ENCODE results near the gene AKAP13.

DNA sequence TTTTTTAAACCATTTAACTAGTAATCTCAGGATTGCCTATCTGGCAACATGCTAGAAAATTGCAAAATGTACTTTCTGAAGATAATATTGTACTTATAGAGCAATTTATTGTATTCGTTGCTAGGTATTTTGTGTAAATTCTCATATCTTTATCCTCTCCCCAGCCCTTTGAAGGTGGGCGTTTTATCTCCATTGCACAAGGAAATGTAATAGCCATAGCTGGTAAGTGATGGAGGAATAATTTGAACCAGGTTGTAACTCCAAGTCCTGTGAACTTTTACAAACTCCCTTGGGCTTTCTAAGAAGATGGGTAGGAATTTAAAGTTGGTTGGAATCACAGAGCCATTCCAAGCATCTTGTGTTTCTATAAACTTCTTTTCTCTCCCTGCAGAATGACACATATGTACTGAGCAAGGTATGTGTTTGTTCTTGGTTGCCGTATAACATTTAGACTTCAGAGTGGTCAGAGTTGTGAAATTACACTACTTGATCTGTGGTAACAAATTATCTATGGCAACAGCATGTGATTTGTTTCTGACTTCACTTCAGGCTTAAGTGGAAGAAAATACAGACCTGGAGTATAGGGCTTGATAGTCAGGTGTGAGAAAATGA is 170.9 kb downstream of the AKAP13 start:
- TF ChIP-seq, protein P1, sequence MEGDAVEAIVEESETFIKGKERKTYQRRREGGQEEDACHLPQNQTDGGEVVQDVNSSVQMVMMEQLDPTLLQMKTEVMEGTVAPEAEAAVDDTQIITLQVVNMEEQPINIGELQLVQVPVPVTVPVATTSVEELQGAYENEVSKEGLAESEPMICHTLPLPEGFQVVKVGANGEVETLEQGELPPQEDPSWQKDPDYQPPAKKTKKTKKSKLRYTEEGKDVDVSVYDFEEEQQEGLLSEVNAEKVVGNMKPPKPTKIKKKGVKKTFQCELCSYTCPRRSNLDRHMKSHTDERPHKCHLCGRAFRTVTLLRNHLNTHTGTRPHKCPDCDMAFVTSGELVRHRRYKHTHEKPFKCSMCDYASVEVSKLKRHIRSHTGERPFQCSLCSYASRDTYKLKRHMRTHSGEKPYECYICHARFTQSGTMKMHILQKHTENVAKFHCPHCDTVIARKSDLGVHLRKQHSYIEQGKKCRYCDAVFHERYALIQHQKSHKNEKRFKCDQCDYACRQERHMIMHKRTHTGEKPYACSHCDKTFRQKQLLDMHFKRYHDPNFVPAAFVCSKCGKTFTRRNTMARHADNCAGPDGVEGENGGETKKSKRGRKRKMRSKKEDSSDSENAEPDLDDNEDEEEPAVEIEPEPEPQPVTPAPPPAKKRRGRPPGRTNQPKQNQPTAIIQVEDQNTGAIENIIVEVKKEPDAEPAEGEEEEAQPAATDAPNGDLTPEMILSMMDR (conservative IDR thresholded peaks at IDR 0.05): no peak
- no peak for TF ChIP-seq ZFX (IDR thresholded peaks at IDR 0.05)

Data from C4-2B (cell line).